ENCODE results near the gene ARRB2. TPM values are rescaled to one million over a fixed set of nuclear protein-coding genes. Genes with fewer than 3 reads are reported as not detected.

The ARRB2 gene
- total and polyA plus RNA-seq, 2 of the 8 experiments (the other 6 are each of a cell fraction or from before 2014, with no cell fraction given): 72.4 to 101 TPM

- TF ChIP-seq, protein P1, sequence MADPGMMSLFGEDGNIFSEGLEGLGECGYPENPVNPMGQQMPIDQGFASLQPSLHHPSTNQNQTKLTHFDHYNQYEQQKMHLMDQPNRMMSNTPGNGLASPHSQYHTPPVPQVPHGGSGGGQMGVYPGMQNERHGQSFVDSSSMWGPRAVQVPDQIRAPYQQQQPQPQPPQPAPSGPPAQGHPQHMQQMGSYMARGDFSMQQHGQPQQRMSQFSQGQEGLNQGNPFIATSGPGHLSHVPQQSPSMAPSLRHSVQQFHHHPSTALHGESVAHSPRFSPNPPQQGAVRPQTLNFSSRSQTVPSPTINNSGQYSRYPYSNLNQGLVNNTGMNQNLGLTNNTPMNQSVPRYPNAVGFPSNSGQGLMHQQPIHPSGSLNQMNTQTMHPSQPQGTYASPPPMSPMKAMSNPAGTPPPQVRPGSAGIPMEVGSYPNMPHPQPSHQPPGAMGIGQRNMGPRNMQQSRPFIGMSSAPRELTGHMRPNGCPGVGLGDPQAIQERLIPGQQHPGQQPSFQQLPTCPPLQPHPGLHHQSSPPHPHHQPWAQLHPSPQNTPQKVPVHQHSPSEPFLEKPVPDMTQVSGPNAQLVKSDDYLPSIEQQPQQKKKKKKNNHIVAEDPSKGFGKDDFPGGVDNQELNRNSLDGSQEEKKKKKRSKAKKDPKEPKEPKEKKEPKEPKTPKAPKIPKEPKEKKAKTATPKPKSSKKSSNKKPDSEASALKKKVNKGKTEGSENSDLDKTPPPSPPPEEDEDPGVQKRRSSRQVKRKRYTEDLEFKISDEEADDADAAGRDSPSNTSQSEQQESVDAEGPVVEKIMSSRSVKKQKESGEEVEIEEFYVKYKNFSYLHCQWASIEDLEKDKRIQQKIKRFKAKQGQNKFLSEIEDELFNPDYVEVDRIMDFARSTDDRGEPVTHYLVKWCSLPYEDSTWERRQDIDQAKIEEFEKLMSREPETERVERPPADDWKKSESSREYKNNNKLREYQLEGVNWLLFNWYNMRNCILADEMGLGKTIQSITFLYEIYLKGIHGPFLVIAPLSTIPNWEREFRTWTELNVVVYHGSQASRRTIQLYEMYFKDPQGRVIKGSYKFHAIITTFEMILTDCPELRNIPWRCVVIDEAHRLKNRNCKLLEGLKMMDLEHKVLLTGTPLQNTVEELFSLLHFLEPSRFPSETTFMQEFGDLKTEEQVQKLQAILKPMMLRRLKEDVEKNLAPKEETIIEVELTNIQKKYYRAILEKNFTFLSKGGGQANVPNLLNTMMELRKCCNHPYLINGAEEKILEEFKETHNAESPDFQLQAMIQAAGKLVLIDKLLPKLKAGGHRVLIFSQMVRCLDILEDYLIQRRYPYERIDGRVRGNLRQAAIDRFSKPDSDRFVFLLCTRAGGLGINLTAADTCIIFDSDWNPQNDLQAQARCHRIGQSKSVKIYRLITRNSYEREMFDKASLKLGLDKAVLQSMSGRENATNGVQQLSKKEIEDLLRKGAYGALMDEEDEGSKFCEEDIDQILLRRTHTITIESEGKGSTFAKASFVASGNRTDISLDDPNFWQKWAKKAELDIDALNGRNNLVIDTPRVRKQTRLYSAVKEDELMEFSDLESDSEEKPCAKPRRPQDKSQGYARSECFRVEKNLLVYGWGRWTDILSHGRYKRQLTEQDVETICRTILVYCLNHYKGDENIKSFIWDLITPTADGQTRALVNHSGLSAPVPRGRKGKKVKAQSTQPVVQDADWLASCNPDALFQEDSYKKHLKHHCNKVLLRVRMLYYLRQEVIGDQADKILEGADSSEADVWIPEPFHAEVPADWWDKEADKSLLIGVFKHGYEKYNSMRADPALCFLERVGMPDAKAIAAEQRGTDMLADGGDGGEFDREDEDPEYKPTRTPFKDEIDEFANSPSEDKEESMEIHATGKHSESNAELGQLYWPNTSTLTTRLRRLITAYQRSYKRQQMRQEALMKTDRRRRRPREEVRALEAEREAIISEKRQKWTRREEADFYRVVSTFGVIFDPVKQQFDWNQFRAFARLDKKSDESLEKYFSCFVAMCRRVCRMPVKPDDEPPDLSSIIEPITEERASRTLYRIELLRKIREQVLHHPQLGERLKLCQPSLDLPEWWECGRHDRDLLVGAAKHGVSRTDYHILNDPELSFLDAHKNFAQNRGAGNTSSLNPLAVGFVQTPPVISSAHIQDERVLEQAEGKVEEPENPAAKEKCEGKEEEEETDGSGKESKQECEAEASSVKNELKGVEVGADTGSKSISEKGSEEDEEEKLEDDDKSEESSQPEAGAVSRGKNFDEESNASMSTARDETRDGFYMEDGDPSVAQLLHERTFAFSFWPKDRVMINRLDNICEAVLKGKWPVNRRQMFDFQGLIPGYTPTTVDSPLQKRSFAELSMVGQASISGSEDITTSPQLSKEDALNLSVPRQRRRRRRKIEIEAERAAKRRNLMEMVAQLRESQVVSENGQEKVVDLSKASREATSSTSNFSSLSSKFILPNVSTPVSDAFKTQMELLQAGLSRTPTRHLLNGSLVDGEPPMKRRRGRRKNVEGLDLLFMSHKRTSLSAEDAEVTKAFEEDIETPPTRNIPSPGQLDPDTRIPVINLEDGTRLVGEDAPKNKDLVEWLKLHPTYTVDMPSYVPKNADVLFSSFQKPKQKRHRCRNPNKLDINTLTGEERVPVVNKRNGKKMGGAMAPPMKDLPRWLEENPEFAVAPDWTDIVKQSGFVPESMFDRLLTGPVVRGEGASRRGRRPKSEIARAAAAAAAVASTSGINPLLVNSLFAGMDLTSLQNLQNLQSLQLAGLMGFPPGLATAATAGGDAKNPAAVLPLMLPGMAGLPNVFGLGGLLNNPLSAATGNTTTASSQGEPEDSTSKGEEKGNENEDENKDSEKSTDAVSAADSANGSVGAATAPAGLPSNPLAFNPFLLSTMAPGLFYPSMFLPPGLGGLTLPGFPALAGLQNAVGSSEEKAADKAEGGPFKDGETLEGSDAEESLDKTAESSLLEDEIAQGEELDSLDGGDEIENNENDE (IDR thresholded peaks at IDR 0.05; ENCODE audit: insufficient replicate concordance, low read length): no peak
Observed at GRCh38 chr17:4693416-4693815, 17.0 kb upstream of the ARRB2 start (continued).

Data from H1 (cell line).